DMS114 treated with DMSO at 0.1 percent for 48 hours (cell line): ENCODE measurements around the gene SSUH2.
"Not testable (repeated sequence)": the region's sequence is repeated elsewhere in the genome, so short reads cannot be mapped to it uniquely, and the experiment has no call there.

Experiments used
- DNase-seq: peaks from one replicate; lab custom pipeline; 2025; ENCODE audit not compliant: unreplicated experiment; lab: John Stamatoyannopoulos, UW

Gene SSUH2

DNA sequence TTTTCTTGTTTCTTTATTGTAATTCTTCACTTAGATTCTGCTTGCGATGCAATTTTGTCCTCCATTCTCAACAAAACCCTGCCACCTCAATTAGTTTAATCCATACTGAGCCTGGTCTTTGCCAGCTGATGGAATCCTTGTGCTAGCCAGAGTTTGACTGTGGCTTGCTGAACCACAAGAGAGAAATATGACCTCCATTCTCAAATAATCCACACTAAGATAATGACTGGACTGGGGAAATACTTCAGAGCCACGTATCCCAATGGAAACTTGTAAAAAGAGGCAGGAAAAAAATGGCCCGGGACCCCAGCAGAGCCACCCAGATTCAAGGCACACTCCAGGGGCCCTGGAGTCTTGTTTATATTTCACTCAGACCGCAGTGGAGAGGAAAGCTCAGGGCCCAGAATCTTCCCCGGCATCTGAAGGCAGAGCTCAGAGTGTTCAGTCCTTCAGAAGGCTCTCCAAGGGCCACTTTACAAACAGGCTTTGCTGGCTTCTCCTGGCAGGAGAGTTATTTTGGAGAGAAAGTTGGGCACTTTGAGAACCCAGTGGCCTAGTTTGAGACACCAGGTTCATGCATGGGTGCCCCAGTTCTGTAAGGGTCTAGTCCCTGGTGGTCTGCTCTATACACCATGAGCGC is 62.7 kb downstream of the SSUH2 start:
- DNase-seq = no peak

- no peak for DNase-seq
Measured at GRCh38 chr3:8581373-8581772, 63.2 kb downstream of the SSUH2 start.

DNA sequence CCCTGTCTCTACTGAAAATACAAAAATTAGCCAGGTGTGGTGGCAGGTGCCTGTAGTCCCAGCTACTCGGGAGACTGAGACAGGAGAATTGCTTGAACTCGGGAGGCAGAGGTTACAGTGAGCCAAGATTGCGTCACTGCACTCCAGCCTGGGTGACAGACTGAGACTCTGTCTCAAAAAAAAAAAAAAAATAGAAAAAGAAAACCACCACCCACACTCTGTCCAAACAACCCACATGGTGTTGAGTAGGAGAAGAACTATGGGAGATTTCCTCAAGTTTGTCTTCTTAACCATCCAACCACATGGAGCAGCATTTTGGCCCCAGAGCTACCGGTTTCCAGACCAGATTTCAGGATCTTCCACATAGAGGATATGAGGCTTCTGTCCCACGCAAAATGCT is 64.2 kb downstream of the SSUH2 start:
- not testable (repeated sequence) for DNase-seq

GRCh38 chr3:8579943-8580342 is 64.7 kb downstream of the SSUH2 start:
- no peak for DNase-seq

DNA sequence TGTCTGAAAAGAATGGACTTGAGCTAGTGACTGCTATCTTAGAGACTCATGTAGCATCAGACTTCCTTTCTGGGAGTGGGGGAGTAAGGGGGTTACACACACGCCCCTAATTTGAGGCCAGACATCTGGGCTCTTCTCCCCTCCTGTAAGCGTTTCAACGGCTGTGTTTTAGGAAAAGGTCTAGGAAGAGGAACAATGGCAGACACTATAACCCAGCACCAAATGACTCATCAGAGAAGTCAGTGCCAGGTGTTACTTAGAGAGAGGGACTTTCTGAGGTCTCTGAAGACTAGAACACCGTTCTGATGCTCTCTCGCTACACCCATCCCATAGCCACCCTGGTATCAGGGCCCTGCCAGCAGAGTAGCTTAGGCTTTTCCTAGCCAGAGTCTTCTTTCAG is 65.5 kb downstream of the SSUH2 start:
- no peak for DNase-seq

DNA sequence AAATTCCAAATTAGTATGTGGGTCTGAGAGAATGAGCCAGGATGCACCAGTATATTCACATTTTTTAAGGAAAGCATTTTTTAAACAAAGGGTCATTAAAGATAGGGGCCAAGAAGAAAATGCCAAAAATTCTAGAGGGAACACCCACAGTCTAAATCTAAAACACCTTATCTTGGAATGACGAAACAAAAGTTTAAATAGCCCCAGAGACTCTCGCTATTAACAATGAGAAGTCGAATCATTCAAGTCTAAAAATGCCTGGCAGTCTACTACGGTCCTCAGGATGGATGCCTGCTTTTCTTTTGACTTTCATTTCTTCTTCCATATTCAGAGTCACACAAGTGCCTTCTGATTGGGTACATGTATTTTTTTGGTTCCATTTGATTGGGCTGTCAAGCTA is 66.3 kb downstream of the SSUH2 start:
- DNase-seq = no peak

DNA sequence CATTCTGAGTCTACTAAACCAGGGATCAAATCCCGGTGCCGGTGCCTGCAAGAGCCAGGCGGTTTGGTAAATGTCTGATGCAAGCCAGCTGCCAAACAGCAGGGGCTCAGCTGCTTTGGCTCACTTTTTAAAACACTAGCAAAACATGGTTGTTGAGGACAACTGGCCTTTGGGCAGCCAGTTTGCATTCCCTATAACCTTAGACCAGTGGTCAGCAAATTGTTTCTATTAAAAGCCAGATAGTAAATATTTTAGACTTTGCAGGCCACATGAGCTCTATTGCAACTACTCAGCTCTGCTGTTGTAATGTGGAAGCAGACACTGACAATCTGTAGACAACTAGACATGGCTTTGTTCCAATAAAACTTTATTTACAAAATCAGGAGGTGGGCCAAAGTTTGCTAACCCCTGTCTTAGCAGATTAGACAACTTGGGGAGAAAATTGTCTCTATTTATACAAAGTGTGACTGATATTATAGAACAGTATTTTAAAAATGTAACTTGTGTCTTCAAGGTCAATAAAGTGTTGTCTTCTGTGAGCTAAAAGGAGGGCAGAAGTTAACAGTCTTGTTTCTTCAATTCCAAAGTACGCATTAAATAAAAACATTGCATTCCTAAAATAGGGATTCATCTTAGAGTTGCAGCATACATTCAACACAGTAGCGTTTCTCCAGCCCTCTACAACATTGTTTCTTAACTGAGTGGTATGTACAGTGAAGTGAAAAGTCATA is 67.6 kb downstream of the SSUH2 start:
- DNase-seq = no peak

GRCh38 chr3:8576436-8576835 is 68.2 kb downstream of the SSUH2 start:
- DNase-seq = no peak

DNA sequence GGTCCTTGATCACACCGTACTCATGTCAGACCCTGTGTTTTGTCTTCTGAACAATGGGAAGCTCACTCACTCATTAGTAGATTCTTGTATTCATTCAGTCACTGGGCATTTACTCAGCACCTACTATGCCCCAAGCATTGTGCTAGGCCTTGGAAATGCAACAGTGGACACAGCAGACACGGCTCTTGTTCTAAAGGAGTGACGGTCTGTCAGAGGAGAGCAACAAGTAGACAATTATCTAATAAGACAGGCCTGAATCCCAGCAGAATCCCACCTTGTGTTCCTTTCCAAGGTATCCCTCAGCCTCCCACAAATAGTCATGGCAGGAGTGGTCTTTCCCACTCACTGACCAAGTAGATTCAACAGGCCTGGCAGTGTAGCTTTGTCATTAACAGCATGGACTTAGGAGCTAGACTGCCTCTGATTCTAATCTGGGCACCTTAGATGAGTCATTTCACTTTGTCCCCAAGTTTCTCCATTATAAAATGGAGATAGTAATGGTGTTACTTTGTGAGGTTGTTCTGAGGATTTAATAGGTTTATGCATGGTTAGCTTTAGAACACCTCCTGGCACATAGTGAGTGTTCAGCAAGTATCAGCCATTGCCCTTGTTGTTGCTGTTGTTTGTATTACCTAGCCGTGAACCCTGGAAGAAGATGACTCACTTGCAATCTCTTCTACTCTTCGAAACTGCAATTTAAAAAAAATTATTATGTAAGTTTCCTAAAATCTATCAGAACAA is 69.1 kb downstream of the SSUH2 start:
- no peak for DNase-seq

DNA sequence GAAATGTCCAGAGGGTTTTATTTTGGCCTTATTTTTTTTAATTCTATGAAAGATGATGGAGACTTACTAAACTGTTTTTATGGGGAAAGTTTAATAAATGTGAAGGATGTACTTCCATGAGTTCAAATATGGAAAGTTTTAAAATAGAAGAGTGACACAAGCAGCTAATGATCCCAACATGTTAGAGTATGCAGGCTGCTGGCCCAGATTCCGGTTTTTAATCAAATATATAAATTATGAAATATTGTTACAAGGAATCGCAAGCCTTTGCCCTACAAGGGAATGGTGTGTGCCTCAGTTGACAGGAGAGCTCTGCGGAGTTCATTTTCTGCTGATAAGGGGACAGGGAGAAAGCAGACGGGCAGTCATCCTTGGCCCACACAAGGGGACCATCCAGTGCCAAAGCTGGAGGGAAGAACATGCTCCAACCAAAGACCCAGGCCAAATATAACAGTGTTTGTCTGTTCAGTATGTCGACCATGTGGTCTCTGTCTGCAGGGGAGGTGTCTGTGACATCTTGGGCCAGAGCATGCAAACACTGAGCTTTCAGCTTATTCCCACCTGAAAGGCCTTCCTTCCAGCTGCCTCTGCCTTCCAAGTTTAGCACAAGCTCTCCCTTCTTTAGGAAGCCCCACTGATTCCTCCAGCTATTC is 69.8 kb downstream of the SSUH2 start:
- no peak for DNase-seq

DNA sequence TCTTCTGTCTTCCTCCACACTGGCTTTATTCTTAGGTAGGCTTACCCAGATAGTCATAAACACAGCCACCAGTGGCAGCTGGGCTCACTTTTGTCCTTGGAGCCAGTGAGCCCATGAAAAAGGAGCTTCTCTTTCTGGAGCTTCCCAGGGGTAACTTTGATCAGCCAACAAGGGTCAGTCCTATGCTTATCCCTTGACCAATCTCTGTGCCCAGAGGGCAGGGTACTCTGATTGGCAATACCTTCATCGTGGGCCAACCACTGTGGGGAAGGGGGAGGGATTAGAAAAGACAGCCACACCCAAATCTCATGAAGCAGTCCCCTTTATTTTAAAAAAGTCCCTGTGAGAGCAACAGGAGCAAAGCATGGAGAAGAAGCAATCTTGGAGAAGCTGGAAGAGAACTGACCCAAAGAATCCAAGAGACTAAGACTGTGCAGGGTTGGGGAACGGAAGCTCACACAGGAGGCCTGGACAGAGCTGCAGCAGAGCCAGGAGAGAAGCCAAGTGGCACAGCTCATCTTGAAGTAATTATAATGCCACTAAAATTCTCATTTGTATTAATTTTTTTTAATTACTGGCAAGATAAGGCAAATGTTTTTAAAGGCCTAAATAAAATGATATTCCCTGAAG is 70.4 kb downstream of the SSUH2 start:
- no peak for DNase-seq

DNA sequence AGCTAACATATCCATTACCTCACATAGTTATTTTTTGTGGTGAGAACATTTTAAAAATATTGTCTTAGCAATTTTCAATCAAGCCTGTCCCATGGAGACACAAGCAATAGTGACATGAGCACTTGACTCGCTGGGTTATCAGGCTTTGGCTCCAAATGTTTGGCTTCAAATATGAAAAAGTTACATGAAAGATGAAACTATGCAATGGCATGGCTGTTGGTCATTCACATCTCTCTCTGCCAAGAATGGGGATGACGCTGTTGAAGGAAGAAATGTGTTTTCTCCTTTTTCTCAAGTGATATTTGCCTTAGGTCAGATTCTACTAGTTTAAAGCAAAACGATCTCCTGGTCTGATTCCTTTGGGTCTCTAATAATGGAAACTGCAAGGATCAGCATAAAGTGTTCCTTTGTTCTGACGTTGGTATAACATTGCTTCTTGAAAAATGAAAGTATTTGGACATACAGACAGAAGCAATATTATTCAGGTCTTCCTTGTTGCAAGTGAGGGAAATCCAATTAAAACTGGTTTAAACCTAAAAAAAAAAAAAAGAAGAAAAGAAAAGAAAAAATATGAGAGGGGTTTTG is 71.2 kb downstream of the SSUH2 start:
- DNase-seq = no peak

DNA sequence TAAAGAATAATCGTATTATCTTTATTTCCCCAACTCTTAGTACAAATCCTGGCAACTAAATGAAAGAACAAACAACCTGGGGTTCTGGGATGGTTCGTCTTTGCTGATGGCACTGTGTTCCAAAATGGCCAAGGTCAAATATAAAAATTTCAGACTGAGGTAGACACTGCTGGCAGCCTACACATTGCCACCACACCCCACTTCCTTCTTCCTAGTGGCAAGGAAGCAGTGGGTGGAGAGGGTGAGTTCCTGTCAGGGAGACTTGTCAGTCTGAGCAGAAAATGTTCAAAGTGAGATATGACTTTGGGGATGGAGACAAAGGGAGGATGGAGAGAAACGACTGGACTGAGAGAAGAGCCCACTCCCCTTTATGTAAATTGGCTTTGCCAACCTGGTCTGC is 73.3 kb downstream of the SSUH2 start:
- DNase-seq = no peak
